ENCODE data around the gene PDLIM4.

The PDLIM4 gene

DNA sequence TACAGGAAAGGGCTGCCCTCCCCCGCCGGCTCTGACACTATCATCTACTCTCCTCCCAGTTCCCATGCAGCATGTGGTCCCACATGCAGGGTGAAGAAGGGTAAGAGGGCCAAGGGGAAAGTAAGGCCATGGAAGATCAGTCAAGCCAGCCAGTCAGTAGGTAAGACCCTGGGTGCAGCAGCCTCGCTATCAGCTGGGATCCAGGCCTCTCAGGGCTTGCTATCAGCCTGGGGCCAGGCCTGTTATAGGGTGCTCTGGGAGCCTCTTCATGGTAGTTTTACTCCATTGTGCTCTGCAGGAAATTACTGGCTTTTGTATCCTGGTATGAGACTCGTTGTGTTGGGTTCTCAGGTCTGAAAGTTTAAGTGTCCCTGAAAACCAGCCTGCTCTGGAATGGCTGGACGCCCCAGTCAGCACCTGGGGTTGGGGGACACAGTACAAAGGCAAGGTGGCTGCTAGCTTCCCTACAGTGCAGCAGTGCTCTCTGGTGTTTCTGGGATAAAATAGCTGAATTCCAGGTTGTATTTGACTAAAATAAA is 58.1 kb downstream of the PDLIM4 start:
- DNase-seq (ENCODE audit: low read depth in 1 of 2, low spot score in 1 of 2) = no peak
- no peak for TF ChIP-seq SPI1 (IDR thresholded peaks at IDR 0.05; ENCODE audit: borderline replicate concordance, low read depth)
- TF ChIP-seq GABPA (IDR thresholded peaks at IDR 0.05; ENCODE audit: low read depth) = no peak
- TF ChIP-seq, protein P1, sequence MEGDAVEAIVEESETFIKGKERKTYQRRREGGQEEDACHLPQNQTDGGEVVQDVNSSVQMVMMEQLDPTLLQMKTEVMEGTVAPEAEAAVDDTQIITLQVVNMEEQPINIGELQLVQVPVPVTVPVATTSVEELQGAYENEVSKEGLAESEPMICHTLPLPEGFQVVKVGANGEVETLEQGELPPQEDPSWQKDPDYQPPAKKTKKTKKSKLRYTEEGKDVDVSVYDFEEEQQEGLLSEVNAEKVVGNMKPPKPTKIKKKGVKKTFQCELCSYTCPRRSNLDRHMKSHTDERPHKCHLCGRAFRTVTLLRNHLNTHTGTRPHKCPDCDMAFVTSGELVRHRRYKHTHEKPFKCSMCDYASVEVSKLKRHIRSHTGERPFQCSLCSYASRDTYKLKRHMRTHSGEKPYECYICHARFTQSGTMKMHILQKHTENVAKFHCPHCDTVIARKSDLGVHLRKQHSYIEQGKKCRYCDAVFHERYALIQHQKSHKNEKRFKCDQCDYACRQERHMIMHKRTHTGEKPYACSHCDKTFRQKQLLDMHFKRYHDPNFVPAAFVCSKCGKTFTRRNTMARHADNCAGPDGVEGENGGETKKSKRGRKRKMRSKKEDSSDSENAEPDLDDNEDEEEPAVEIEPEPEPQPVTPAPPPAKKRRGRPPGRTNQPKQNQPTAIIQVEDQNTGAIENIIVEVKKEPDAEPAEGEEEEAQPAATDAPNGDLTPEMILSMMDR (IDR thresholded peaks at IDR 0.05; ENCODE audit: insufficient read depth, low read length) = no peak
- TF ChIP-seq POLR2AphosphoS5 (IDR thresholded peaks at IDR 0.05; ENCODE audit: low read depth) = no peak
- TF ChIP-seq, protein P2, sequence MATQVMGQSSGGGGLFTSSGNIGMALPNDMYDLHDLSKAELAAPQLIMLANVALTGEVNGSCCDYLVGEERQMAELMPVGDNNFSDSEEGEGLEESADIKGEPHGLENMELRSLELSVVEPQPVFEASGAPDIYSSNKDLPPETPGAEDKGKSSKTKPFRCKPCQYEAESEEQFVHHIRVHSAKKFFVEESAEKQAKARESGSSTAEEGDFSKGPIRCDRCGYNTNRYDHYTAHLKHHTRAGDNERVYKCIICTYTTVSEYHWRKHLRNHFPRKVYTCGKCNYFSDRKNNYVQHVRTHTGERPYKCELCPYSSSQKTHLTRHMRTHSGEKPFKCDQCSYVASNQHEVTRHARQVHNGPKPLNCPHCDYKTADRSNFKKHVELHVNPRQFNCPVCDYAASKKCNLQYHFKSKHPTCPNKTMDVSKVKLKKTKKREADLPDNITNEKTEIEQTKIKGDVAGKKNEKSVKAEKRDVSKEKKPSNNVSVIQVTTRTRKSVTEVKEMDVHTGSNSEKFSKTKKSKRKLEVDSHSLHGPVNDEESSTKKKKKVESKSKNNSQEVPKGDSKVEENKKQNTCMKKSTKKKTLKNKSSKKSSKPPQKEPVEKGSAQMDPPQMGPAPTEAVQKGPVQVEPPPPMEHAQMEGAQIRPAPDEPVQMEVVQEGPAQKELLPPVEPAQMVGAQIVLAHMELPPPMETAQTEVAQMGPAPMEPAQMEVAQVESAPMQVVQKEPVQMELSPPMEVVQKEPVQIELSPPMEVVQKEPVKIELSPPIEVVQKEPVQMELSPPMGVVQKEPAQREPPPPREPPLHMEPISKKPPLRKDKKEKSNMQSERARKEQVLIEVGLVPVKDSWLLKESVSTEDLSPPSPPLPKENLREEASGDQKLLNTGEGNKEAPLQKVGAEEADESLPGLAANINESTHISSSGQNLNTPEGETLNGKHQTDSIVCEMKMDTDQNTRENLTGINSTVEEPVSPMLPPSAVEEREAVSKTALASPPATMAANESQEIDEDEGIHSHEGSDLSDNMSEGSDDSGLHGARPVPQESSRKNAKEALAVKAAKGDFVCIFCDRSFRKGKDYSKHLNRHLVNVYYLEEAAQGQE (IDR thresholded peaks at IDR 0.05; ENCODE audit: insufficient replicate concordance, low read depth) = no peak
- Histone ChIP-seq H3K4me3 (replicated peaks; ENCODE audit: insufficient read depth, low read length) (no peak overlapping the region), H3K27ac (replicated peaks) (no peak overlapping the region), H3K27me3 (ENCODE audit: insufficient read depth, poor library complexity, severe bottlenecking) (no peaks in the 10 kb centered on the region)

DNA sequence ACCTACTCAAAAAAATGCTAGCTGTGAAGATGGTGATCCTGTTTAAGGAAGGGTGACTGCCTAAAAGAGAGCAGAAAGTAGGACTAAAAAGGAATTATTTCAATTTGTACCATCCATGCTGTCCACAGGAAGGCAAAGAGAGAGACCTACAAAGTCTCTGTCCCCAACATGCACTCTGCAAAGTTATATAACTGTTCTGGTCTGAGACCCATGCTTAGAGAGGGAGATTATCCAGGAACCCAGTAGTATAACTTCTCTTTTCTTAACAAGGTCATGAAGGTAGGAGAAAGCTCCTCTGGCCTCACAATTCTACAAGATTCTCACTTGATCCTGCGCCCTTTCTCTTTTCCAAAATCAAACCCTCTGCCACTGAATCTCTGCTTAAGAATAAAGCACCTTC is 62.5 kb downstream of the PDLIM4 start:
- TF ChIP-seq SPI1 (IDR thresholded peaks at IDR 0.05; ENCODE audit: borderline replicate concordance, low read depth) = no peak
- TF ChIP-seq GABPA (IDR thresholded peaks at IDR 0.05; ENCODE audit: low read depth) = no peak
- TF ChIP-seq, protein P2 (IDR thresholded peaks at IDR 0.05; ENCODE audit: insufficient replicate concordance, low read depth) = no peak
- no peak for TF ChIP-seq POLR2AphosphoS5 (IDR thresholded peaks at IDR 0.05; ENCODE audit: low read depth)
- TF ChIP-seq, protein P1 (IDR thresholded peaks at IDR 0.05; ENCODE audit: insufficient read depth, low read length) = no peak
- H3K4me3 ChIP-seq (replicated peaks; ENCODE audit: insufficient read depth, low read length) = no peak overlapping the region
- no peak overlapping the region for H3K27ac ChIP-seq (replicated peaks)
- no peaks in the 10 kb centered on the region for H3K27me3 ChIP-seq (ENCODE audit: insufficient read depth, poor library complexity, severe bottlenecking)
- DNase-seq (ENCODE audit: low read depth in 1 of 2, low spot score in 1 of 2) = no peak

DNA sequence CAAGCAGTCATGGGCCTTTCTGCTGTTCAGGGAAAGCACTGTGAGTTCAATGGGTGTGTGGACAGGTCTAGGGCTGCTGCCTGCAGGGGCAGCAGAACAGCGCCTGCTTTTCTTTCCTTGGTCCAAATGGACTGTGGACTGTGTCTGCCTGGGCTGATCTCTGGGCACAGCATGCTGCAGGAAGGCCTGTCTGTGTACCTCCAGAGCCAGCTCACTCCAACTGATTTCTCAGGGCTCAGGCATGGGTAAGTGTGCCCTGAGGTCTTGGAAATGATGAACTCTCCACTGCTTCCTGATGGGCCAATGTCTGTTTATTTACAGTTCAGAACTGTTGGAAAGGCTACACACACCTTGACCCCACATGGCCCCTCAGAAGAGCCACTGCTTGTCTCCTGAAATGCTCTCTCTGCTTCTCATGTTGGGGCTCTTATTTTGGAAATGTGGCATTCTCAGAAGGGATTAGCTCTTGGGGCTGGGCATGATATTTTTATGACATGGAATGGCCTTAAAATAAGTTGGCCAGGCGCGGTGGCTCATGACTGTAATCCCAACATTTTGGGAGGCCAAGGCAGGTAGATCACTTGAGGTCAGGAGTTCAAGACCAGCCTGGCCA is 63.7 kb downstream of the PDLIM4 start:
- no peak for DNase-seq (ENCODE audit: low read depth in 1 of 2, low spot score in 1 of 2)
- H3K4me3 ChIP-seq (replicated peaks; ENCODE audit: insufficient read depth, low read length) = no peak overlapping the region
- H3K27me3 ChIP-seq (ENCODE audit: insufficient read depth, poor library complexity, severe bottlenecking) = no peaks in the 10 kb centered on the region
- TF ChIP-seq SPI1 (IDR thresholded peaks at IDR 0.05; ENCODE audit: borderline replicate concordance, low read depth) (no peak), POLR2AphosphoS5 (IDR thresholded peaks at IDR 0.05; ENCODE audit: low read depth) (no peak), GABPA (IDR thresholded peaks at IDR 0.05; ENCODE audit: low read depth) (no peak)
- TF ChIP-seq, protein P1 (IDR thresholded peaks at IDR 0.05; ENCODE audit: insufficient read depth, low read length) = no peak
- TF ChIP-seq, protein P2 (IDR thresholded peaks at IDR 0.05; ENCODE audit: insufficient replicate concordance, low read depth) = no peak
- no peak overlapping the region for H3K27ac ChIP-seq (replicated peaks)
